MM.1S (cell line): Measurements from ENCODE around the gene SMOC1.

Experiments used
- DNase-seq: peaks from one replicate; pipeline ENCODE4 v3.0.0-alpha.2; 2015
- H2AFZ ChIP-seq: fragments of 300-600 bp; sonication (generic); 2 replicates; pipeline ENCODE4 v1.6.0; 2016; ENCODE audit warnings: antibody characterized with exemption, low read length
- H3F3A ChIP-seq: fragments of 300-600 bp; sonication (generic); 2 replicates; pipeline ENCODE4 v1.6.1; 2016; ENCODE audit warnings: mild to moderate bottlenecking, antibody characterized with exemption, low read length, moderate library complexity, mixed read lengths; ENCODE audit not compliant: insufficient read depth
- H3K27ac ChIP-seq: fragments of 300-600 bp; sonication (generic); 2 replicates; pipeline ENCODE4 v1.5.1; 2016; ENCODE audit warnings: mild to moderate bottlenecking, low read length
- H3K27me3 ChIP-seq: fragments of 300-600 bp; sonication (generic); replicated peaks from 2 replicates; pipeline ENCODE4 v1.6.0; 2016; ENCODE audit warnings: low read length; ENCODE audit not compliant: insufficient read depth
- H3K36me3 ChIP-seq: fragments of 300-600 bp; sonication (generic); replicated peaks from 2 replicates; pipeline ENCODE4 v1.6.1; 2016; ENCODE audit warnings: mild to moderate bottlenecking, low read length, mixed read lengths; ENCODE audit not compliant: insufficient read depth
- H3K4me1 ChIP-seq: fragments of 300-600 bp; sonication (generic); 2 replicates; pipeline ENCODE4 v1.6.1; 2016; ENCODE audit warnings: low read length, mixed read lengths
- H3K4me2 ChIP-seq: fragments of 300-600 bp; sonication (generic); 2 replicates; pipeline ENCODE4 v1.6.0; 2016; ENCODE audit warnings: low read depth, low read length
- H3K4me3 ChIP-seq: fragments of 300-600 bp; sonication (generic); 2 replicates; pipeline ENCODE4 v1.5.1; 2016; ENCODE audit warnings: low read length, mixed read lengths
- H3K79me2 ChIP-seq: fragments of 300-600 bp; sonication (generic); 2 replicates; pipeline ENCODE4 v1.6.1; 2016; ENCODE audit warnings: mixed run types, low read length, mixed read lengths
- H3K9ac ChIP-seq: fragments of 300-600 bp; sonication (generic); 2 replicates; pipeline ENCODE4 v1.6.1; 2016; ENCODE audit warnings: low read length, mixed read lengths
- H3K9me2 ChIP-seq: fragments of 300-600 bp; sonication (generic); replicated peaks from 2 replicates; pipeline ENCODE4 v1.6.1; 2016; ENCODE audit warnings: mild to moderate bottlenecking, low read length, mixed read lengths; ENCODE audit not compliant: insufficient read depth
- H3K9me3 ChIP-seq: fragments of 300-600 bp; sonication (generic); replicated peaks from 2 replicates; pipeline ENCODE4 v1.6.1; 2016; ENCODE audit warnings: mild to moderate bottlenecking, low read length, mixed read lengths; ENCODE audit not compliant: insufficient read depth
- H4K20me1 ChIP-seq: fragments of 300-600 bp; sonication (generic); 2 replicates; pipeline ENCODE4 v1.6.1; 2016; ENCODE audit warnings: mild to moderate bottlenecking, low read length, moderate library complexity, mixed read lengths; ENCODE audit not compliant: insufficient read depth
- EZH2 ChIP-seq: fragments of 300-600 bp; sonication (generic); optimal IDR thresholded peaks from 2 replicates; pipeline ENCODE3; 2017; ENCODE audit warnings: low read depth, mild to moderate bottlenecking, antibody characterized with exemption, low read length, mixed read lengths
- EZH2phosphoT487 ChIP-seq: fragments of 300-600 bp; sonication (generic); IDR thresholded peaks from 2 replicates; pipeline ENCODE4 v1.6.1; 2018; ENCODE audit warnings: antibody characterized with exemption, low read length
- TF ChIP-seq, protein P1 (sequence below): fragments of 300-600 bp; sonication (generic); IDR thresholded peaks from 2 replicates; pipeline ENCODE4 v1.5.1; 2016; ENCODE audit warnings: antibody characterized with exemption, low read length, mixed read lengths

Gene SMOC1

DNA sequence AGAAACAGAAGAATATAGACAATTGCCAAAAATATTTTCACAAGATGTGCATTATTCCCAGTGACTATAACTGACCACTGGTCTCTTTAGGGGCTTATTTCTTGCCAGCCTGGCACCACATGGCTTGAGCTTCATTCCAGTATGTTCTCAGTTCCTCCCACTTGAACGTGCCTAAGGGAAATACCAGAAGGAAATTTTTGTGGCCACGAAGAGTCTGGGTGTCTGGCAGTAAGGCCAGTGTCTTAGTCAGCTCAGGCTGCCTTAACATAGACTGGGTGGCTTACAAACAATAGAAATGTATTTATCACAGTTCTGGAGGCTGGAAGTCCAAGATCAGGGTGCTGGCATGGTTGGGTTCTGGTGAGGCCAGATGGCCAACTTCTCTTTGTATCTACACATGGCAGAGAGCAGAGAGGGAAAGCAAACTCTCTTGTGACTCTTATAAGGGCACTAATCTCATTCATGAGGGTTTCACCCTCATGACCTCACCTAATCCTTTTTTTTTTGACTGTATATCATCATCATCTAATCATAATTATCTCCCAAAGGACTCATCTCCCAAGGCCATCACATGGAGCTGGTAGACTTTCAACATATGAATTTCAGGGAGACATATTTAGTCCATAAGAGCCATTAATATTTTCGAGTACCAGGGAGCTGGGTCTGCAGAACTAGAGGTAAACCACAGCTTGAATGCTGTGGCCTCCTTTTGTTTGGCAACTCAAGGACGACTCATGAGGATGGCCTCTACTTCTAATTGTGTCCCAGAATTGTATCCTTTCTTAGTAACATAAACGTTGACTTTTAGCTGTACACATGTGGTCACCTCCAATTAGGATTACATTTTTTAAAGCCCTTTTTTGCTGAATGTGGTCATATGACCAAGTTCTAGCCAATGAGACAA is 5.1 kb upstream of the SMOC1 start:
- no peaks in the 10 kb centered on the region for H3K4me1 ChIP-seq
- H3K36me3 ChIP-seq: no peaks in the 10 kb centered on the region
- TF ChIP-seq, protein P1, sequence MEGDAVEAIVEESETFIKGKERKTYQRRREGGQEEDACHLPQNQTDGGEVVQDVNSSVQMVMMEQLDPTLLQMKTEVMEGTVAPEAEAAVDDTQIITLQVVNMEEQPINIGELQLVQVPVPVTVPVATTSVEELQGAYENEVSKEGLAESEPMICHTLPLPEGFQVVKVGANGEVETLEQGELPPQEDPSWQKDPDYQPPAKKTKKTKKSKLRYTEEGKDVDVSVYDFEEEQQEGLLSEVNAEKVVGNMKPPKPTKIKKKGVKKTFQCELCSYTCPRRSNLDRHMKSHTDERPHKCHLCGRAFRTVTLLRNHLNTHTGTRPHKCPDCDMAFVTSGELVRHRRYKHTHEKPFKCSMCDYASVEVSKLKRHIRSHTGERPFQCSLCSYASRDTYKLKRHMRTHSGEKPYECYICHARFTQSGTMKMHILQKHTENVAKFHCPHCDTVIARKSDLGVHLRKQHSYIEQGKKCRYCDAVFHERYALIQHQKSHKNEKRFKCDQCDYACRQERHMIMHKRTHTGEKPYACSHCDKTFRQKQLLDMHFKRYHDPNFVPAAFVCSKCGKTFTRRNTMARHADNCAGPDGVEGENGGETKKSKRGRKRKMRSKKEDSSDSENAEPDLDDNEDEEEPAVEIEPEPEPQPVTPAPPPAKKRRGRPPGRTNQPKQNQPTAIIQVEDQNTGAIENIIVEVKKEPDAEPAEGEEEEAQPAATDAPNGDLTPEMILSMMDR: no peak
- TF ChIP-seq EZH2phosphoT487 (no peak), EZH2 (no peak)
- H3K9me2 ChIP-seq: no peaks in the 10 kb centered on the region
- H3K4me3 ChIP-seq: no peak overlapping the region
- no peaks in the 10 kb centered on the region for H3K9me3 ChIP-seq
- H3K9ac ChIP-seq: no peak overlapping the region
- no peaks in the 10 kb centered on the region for H3K27me3 ChIP-seq
- DNase-seq: no peak
- H3K79me2 ChIP-seq: no peaks in the 10 kb centered on the region
- no peak overlapping the region for H2AFZ ChIP-seq
- H3F3A ChIP-seq: no peaks in the 10 kb centered on the region
- H4K20me1 ChIP-seq: no peaks in the 10 kb centered on the region
- no peak overlapping the region for H3K4me2 ChIP-seq
- no peak overlapping the region for H3K27ac ChIP-seq

DNA sequence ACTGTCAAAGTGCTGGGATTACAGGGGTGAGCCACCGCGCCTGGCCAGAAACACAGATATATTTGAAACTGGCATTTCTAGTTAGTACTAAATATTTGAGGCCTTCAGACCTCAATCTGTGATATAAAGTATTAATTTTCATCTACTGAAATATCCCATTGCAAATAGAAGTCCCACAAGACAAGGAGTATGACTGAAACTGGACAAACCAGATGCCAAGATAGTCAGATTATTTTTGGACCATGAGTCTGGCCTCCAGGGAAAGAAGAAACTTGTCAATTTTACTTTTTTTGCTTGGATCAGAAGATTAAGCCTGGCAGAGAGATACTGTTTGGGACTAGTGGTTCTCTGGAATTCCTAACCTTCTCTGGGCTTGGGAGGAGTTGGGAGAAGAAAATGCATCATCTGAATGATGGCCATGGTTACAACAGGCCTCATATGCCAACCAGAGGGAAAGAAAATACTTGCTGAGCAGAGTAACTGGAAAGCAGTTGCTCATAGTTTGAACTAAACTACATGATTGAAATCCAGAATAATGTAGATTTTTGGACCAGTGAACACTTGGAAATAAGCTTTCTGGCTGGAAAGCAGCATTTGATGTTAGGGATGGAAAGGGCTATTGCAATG is 2.9 kb upstream of the SMOC1 start:
- H3K27ac ChIP-seq: no peak overlapping the region

DNA sequence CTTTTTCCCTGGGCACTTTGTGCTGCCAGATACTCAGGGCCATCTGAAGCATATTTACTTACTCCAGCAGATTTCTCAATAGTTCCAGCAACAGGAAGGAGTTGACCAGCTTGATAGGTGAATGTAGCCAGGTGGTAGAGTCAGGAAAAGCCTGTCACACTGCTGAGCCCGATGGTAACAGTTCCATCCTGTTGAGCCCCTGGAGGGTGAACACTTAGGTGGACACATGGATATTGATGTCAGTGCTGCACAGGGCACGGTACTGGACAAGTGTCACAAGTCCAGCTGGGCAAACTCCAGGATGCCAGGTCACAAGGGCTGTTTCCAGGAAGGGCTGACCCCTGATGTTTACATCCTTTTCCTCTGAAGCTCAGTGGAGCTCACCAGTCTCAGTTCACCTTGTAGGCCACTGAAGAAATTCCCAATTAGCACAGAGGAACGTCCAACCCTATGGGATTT is 2.3 kb upstream of the SMOC1 start:
- Histone ChIP-seq H3K79me2 (peaks cover 11% of the 10 kb centered on the region), H3K27ac (no peak overlapping the region), H3K4me3 (no peak overlapping the region), H2AFZ (no peak overlapping the region), H4K20me1 (no peaks in the 10 kb centered on the region), H3K27me3 (no peaks in the 10 kb centered on the region), H3K4me1 (no peaks in the 10 kb centered on the region), H3K9ac (no peak overlapping the region), H3K9me3 (no peaks in the 10 kb centered on the region), H3K4me2 (no peak overlapping the region), H3F3A (no peaks in the 10 kb centered on the region), H3K36me3 (no peaks in the 10 kb centered on the region), H3K9me2 (no peaks in the 10 kb centered on the region)
- no peak for TF ChIP-seq EZH2
- no peak for TF ChIP-seq EZH2phosphoT487
- TF ChIP-seq, protein P1: no peak
- DNase-seq: no peak

More for the DNA sequence above, 2.9 kb upstream of the SMOC1 start:
- Histone ChIP-seq H3K9ac (no peak overlapping the region), H3K9me2 (no peaks in the 10 kb centered on the region), H3K9me3 (no peaks in the 10 kb centered on the region), H4K20me1 (no peaks in the 10 kb centered on the region), H3K4me3 (no peak overlapping the region), H3K79me2 (peaks cover 5% of the 10 kb centered on the region), H3K27me3 (no peaks in the 10 kb centered on the region), H3K4me2 (no peak overlapping the region), H3F3A (no peaks in the 10 kb centered on the region), H3K4me1 (no peaks in the 10 kb centered on the region), H3K36me3 (no peaks in the 10 kb centered on the region), H2AFZ (no peak overlapping the region)
- no peak for DNase-seq
- TF ChIP-seq, protein P1: no peak
- TF ChIP-seq EZH2phosphoT487: no peak
- TF ChIP-seq EZH2: no peak
